A549 (cell line): ENCODE measurements around the gene TUBA4B.

Experiments used
- BHLHE40 ChIP-seq: IDR thresholded peaks from 2 replicates; pipeline ENCODE4 v1.6.1; 2012; ENCODE audit warnings: low read depth, low read length, inconsistent platforms
- CHD2 ChIP-seq: fragments of 150-350 bp; IDR thresholded peaks from 2 replicates; pipeline ENCODE4 v1.6.1; 2014; ENCODE audit warnings: low read length; ENCODE audit not compliant: partially characterized antibody
- EP300 ChIP-seq, 2 experiments: fragments of >200 bp; sonication (Bioruptor Twin); formaldehyde crosslinking; IDR thresholded peaks; 2 replicates in 1 of 2; 3 replicates in 1 of 2; pipeline ENCODE4 v1.6.1; 2016 to 2017
- HOXA7 ChIP-seq: fragments of 250-450 bp; sonication (Bioruptor Pico); IDR thresholded peaks from 2 replicates; pipeline ENCODE4 v1.5.0; 2020; ENCODE audit warnings: mild to moderate bottlenecking, moderate library complexity
- PHF8 ChIP-seq: fragments of 200-600 bp; sonication (generic); IDR thresholded peaks from 2 replicates; pipeline ENCODE4 v1.6.1; 2016; ENCODE audit warnings: low read depth, mild to moderate bottlenecking, antibody characterized with exemption, moderate library complexity, borderline replicate concordance
- POLR2A ChIP-seq: IDR thresholded peaks from 2 replicates; pipeline ENCODE4 v1.6.1; 2012; ENCODE audit warnings: mild to moderate bottlenecking, low read length
- RNF2 ChIP-seq: fragments of 200-600 bp; sonication (generic); IDR thresholded peaks from 2 replicates; pipeline ENCODE4 v1.6.1; 2016; ENCODE audit warnings: low read depth, mild to moderate bottlenecking, antibody characterized with exemption, moderate library complexity, borderline replicate concordance
- ZSCAN20 ChIP-seq: fragments of 250-450 bp; sonication (Bioruptor Pico); IDR thresholded peaks from 2 replicates; pipeline ENCODE4 v1.8.0; 2022; ENCODE audit warnings: mild to moderate bottlenecking, moderate library complexity
- TF ChIP-seq, protein P1 (sequence below): fragments of >200 bp; sonication (Bioruptor Twin); formaldehyde crosslinking; IDR thresholded peaks from 3 replicates; pipeline ENCODE4 v1.5.1; 2016
- TF ChIP-seq, protein P2 (sequence below): fragments of 450-650 bp; IDR thresholded peaks from 2 replicates; pipeline ENCODE4 v1.6.1; 2014; ENCODE audit warnings: antibody characterized with exemption
- TF ChIP-seq, protein P3 (sequence below): fragments of 200-600 bp; sonication (generic); IDR thresholded peaks from 2 replicates; pipeline ENCODE4 v1.6.1; 2016; ENCODE audit warnings: antibody characterized with exemption, mild to moderate bottlenecking, moderate library complexity

DNA sequence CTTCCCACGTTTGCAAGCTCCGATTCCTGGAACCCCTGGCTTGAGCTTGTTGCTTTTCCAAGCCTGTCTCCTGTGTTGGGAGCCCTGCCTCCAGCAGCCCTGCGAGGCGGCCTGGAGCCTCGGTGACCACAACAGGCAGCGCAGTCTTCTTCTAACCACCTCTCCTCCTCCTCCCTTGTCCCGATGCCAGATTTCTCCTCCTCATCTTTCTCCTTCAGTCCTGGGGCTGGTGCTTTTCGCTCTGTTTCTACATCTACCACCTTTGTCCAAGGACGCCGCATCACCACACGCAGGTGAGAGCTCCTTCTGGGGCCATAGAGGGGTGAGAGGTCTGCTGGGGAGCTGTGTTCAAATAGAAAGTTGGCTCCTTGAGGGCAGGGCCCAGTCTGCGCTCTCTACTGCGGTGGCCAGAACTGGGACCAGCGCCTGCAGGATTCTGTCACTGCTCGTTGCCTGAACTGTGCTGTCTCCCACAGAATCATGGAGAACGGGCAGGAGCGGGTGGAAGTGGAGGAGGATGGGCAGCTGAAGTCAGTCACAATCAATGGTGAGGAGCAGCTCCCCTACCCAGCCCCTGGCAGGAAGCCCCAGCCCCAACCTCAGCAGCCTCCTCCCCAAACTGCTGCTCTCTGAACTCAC is 30.0 kb downstream of the TUBA4B start:
- TF ChIP-seq, protein P1, sequence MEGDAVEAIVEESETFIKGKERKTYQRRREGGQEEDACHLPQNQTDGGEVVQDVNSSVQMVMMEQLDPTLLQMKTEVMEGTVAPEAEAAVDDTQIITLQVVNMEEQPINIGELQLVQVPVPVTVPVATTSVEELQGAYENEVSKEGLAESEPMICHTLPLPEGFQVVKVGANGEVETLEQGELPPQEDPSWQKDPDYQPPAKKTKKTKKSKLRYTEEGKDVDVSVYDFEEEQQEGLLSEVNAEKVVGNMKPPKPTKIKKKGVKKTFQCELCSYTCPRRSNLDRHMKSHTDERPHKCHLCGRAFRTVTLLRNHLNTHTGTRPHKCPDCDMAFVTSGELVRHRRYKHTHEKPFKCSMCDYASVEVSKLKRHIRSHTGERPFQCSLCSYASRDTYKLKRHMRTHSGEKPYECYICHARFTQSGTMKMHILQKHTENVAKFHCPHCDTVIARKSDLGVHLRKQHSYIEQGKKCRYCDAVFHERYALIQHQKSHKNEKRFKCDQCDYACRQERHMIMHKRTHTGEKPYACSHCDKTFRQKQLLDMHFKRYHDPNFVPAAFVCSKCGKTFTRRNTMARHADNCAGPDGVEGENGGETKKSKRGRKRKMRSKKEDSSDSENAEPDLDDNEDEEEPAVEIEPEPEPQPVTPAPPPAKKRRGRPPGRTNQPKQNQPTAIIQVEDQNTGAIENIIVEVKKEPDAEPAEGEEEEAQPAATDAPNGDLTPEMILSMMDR: no peak
- TF ChIP-seq CHD2 (no peak), ZSCAN20 (no peak), BHLHE40 (no peak), HOXA7 (CRISPR knock-in tag) (no peak), PHF8 (no peak), POLR2A (no peak), RNF2 (no peak), EP300 (IDR thresholded peaks at IDR 0.05) (no peak)
- TF ChIP-seq, protein P2, sequence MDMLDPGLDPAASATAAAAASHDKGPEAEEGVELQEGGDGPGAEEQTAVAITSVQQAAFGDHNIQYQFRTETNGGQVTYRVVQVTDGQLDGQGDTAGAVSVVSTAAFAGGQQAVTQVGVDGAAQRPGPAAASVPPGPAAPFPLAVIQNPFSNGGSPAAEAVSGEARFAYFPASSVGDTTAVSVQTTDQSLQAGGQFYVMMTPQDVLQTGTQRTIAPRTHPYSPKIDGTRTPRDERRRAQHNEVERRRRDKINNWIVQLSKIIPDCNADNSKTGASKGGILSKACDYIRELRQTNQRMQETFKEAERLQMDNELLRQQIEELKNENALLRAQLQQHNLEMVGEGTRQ: no peak
- TF ChIP-seq, protein P3, sequence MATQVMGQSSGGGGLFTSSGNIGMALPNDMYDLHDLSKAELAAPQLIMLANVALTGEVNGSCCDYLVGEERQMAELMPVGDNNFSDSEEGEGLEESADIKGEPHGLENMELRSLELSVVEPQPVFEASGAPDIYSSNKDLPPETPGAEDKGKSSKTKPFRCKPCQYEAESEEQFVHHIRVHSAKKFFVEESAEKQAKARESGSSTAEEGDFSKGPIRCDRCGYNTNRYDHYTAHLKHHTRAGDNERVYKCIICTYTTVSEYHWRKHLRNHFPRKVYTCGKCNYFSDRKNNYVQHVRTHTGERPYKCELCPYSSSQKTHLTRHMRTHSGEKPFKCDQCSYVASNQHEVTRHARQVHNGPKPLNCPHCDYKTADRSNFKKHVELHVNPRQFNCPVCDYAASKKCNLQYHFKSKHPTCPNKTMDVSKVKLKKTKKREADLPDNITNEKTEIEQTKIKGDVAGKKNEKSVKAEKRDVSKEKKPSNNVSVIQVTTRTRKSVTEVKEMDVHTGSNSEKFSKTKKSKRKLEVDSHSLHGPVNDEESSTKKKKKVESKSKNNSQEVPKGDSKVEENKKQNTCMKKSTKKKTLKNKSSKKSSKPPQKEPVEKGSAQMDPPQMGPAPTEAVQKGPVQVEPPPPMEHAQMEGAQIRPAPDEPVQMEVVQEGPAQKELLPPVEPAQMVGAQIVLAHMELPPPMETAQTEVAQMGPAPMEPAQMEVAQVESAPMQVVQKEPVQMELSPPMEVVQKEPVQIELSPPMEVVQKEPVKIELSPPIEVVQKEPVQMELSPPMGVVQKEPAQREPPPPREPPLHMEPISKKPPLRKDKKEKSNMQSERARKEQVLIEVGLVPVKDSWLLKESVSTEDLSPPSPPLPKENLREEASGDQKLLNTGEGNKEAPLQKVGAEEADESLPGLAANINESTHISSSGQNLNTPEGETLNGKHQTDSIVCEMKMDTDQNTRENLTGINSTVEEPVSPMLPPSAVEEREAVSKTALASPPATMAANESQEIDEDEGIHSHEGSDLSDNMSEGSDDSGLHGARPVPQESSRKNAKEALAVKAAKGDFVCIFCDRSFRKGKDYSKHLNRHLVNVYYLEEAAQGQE: no peak
